Measurements from ENCODE around the gene C11orf24. TPM values are rescaled to one million over a fixed set of nuclear protein-coding genes. Genes with fewer than 3 reads are reported as not detected.
A peak's percentile ranks its signal among the peaks of the same experiment; 100 is the strongest.

Gene C11orf24
- total RNA-seq, 3 donors from 2014 or later (not counting 1 experiment from before 2014, with no cell fraction given), result 15.6 to 26.1 (median 17.7) TPM

DNA sequence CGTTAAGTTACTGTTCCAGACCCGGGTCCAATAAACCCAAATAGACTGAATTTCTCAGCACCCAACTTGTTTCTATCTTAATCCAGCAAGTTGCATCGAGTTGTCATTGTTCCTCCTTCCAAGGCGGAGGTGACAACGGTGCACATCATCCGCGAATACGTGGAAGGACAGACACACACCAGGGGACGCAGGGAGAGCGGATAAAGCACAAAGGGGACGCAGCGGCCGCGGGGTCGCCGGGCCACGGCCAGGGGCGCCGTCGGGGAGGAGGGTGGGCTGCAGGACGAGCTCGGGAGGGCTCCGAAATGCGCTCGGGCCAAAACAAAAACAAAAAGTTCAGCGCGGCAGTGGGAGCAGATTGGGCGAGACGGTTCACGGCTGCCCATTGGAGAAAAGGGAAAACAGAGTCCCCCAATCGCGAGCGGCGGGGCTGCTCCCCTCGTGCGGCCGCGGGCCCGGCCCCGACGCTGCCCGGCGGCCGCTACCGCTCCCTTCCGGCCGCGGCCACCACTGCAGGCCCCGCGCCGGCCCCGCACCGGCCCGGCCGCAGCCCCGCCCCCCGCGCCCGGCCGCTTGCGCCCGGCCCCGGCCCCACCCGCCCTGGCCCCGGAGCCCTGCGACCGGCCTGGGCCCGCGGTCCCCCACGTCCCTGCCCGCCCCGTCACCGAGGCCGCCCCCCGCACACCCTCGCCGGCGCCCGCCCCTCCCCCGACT is 59.2 kb downstream of the C11orf24 start:
- WGBS (ENCODE audit: insufficient coverage), result under 1% methylated on average over 80 of the region's 80 CpGs
- peaks cover 0 to 7% of the 10 kb centered on the region in 2 donors for H3K27me3 Mint-ChIP-seq (ENCODE audit: low read depth in 2 of 2)
- Histone ChIP-seq H3K4me3 (ENCODE audit: low read length) (peak overlapping the region; percentile 78), H3K36me3 (ENCODE audit: control insufficient read depth, insufficient read depth, low read length) (no peaks in the 10 kb centered on the region), H3K9me3 (ENCODE audit: control insufficient read depth, insufficient read depth, low read length) (no peaks in the 10 kb centered on the region), H3K27me3 (ENCODE audit: control insufficient read depth, insufficient read depth, low read length) (no peaks in the 10 kb centered on the region), H3K27ac (ENCODE audit: low read length) (peak overlapping the region; percentile 59), H3K4me1 (ENCODE audit: control insufficient read depth, insufficient read depth, low read length) (peaks cover 29% of the 10 kb centered on the region)
- H3K27ac Mint-ChIP-seq, result peak overlapping the region; percentile 85 to 92
- peak overlapping the region; percentile 94 for H3K4me3 Mint-ChIP-seq
- TF ChIP-seq, protein P1, sequence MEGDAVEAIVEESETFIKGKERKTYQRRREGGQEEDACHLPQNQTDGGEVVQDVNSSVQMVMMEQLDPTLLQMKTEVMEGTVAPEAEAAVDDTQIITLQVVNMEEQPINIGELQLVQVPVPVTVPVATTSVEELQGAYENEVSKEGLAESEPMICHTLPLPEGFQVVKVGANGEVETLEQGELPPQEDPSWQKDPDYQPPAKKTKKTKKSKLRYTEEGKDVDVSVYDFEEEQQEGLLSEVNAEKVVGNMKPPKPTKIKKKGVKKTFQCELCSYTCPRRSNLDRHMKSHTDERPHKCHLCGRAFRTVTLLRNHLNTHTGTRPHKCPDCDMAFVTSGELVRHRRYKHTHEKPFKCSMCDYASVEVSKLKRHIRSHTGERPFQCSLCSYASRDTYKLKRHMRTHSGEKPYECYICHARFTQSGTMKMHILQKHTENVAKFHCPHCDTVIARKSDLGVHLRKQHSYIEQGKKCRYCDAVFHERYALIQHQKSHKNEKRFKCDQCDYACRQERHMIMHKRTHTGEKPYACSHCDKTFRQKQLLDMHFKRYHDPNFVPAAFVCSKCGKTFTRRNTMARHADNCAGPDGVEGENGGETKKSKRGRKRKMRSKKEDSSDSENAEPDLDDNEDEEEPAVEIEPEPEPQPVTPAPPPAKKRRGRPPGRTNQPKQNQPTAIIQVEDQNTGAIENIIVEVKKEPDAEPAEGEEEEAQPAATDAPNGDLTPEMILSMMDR (IDR thresholded peaks at IDR 0.05), result no peak
- intact Hi-C loops (cut with micrococcal nuclease), result loop anchor here (2.0 kb wide), 1 partner anchor 92 kb away; the partner anchor contains the start of gene CHKA
- H3K9me3 Mint-ChIP-seq, result no peaks in the 10 kb centered on the region
- H3K4me1 Mint-ChIP-seq, result peaks cover 52 to 53% of the 10 kb centered on the region in 2 donors
- peak; percentile 64 to 80 for DNase-seq
- no peaks in the 10 kb centered on the region for H3K36me3 Mint-ChIP-seq
- peak; percentile 75 to 82 (median 75) for ATAC-seq

DNA sequence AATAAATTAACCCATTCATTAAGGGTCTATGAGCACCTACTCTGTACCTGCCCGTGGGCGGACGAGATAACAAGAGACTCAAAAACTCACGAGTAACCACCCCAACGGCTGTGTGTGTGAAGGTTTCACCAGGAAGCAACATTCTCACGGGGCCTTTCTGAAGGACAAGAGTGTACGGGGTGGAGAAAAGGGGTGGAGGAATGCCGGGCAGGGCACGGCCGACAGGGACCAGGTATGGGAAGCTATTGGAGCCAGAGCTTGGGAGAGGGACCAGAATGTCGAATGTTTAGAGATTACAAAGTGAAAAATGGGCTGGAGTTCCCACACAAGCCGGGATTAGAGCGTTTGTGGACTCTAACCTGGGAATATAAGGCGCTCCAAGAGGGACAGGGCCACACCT is 60.2 kb downstream of the C11orf24 start:
- H3K4me3 Mint-ChIP-seq, result peak overlapping the region; percentile 94
- DNase-seq (peak in 1 of 2 donors; percentile 25), ATAC-seq (no peak)
- no peaks in the 10 kb centered on the region for H3K9me3 Mint-ChIP-seq
- 52% methylated on average over 14 of the region's 14 CpGs for WGBS (ENCODE audit: insufficient coverage)
- peak overlapping the region; percentile 85 to 92 for H3K27ac Mint-ChIP-seq
- peaks cover 0 to 7% of the 10 kb centered on the region in 2 donors for H3K27me3 Mint-ChIP-seq (ENCODE audit: low read depth in 2 of 2)
- intact Hi-C loops (cut with micrococcal nuclease), result no loop called here
- TF ChIP-seq, protein P1 (IDR thresholded peaks at IDR 0.05), result no peak
- H3K27ac ChIP-seq (ENCODE audit: low read length), result no peak overlapping the region
- H3K4me1 Mint-ChIP-seq, result peaks cover 60 to 62% of the 10 kb centered on the region in 2 donors
- H3K4me3 ChIP-seq (ENCODE audit: low read length), result no peak overlapping the region
- H3K36me3 ChIP-seq (ENCODE audit: control insufficient read depth, insufficient read depth, low read length), result no peaks in the 10 kb centered on the region
- peaks cover 29% of the 10 kb centered on the region for H3K4me1 ChIP-seq (ENCODE audit: control insufficient read depth, insufficient read depth, low read length)
- no peaks in the 10 kb centered on the region for H3K27me3 ChIP-seq (ENCODE audit: control insufficient read depth, insufficient read depth, low read length)
- no peaks in the 10 kb centered on the region for H3K36me3 Mint-ChIP-seq
- no peaks in the 10 kb centered on the region for H3K9me3 ChIP-seq (ENCODE audit: control insufficient read depth, insufficient read depth, low read length)

Other genes with a start within 250 kb of the C11orf24 start
- gene NDUFS8, start 241.3 kb downstream of the C11orf24 start, total RNA-seq, result 10 to 100 TPM; 84.5 to 95.2 (median 90.7) TPM
- 100 to 1,000 TPM; 438 to 480 (median 465) TPM for gene TCIRG1, start 232.9 kb downstream of the C11orf24 start, total RNA-seq
- 10 to 100 TPM; 15.8 to 24.6 (median 24.4) TPM for gene CHKA, start 150.6 kb downstream of the C11orf24 start, total RNA-seq
- 10 to 100 TPM; 45.0 to 60.1 (median 55.6) TPM for gene KMT5B, start 58.7 kb downstream of the C11orf24 start, total RNA-seq
- 1 to 10 TPM in 1 of 3 donors, under 1 TPM in 2; 0.36 to 1.3 (median 0.89) TPM for gene LRP5, start 40.6 kb upstream of the C11orf24 start, total RNA-seq
- gene PPP6R3, start 188.8 kb upstream of the C11orf24 start, total RNA-seq, result 100 to 1,000 TPM; 148 to 176 (median 149) TPM

All from natural killer cell (primary cell).